ENCODE results near the gene CCDC141. TPM values are rescaled to one million over a fixed set of nuclear protein-coding genes. Genes with fewer than 3 reads are reported as not detected.

The CCDC141 gene
- total and polyA plus RNA-seq, 2 experiments from 2014 or later, result 11.7 to 13.4 TPM

GRCh38 chr2:178871536-178871935 is 178.4 kb downstream of the CCDC141 start:
- TF ChIP-seq JUNB (IDR thresholded peaks at IDR 0.05; ENCODE audit: unreplicated experiment), result no peak
- TF ChIP-seq EZH2phosphoT487 (IDR thresholded peaks at IDR 0.05; ENCODE audit: unreplicated experiment), result no peak
- TF ChIP-seq ZNF331 (CRISPR knock-in tag; IDR thresholded peaks at IDR 0.05; ENCODE audit: low read depth), result no peak
- TF ChIP-seq ZNF462 (CRISPR knock-in tag; IDR thresholded peaks at IDR 0.05), result no peak
- no peak for TF ChIP-seq CREB1 (CRISPR knock-in tag; IDR thresholded peaks at IDR 0.05; ENCODE audit: low read depth)
- no peak for TF ChIP-seq NANOG (IDR thresholded peaks at IDR 0.05; ENCODE audit: borderline replicate concordance)
- no peak for TF ChIP-seq REST (IDR thresholded peaks at IDR 0.05; ENCODE audit: unreplicated experiment)
- no peak for TF ChIP-seq POLR2AphosphoS5 (IDR thresholded peaks at IDR 0.05; ENCODE audit: low read depth)
- TF ChIP-seq EZH2 (IDR thresholded peaks at IDR 0.05; ENCODE audit: low read depth, unreplicated experiment), result no peak
- TF ChIP-seq STAT1 (IDR thresholded peaks at IDR 0.05; ENCODE audit: unreplicated experiment), result no peak
- Mint-ChIP-seq H3K4me3 (no peak overlapping the region), H3K27me3 (ENCODE audit: insufficient read depth, low read depth, poor library complexity) (no peaks in the 10 kb centered on the region), H3K27ac (no peak overlapping the region), H3K9me3 (no peaks in the 10 kb centered on the region), H3K4me1 (peaks cover 11% of the 10 kb centered on the region; the same call in 2 of the 3 replicates), H3K36me3 (ENCODE audit: low read depth) (no peaks in the 10 kb centered on the region)
- H3F3A ChIP-seq (replicated peaks; ENCODE audit: low read depth), result no peaks in the 10 kb centered on the region
- no peak overlapping the region for H2AFZ ChIP-seq
- H4K20me1 ChIP-seq (replicated peaks; ENCODE audit: insufficient read depth), result no peaks in the 10 kb centered on the region
- 0 out of 2 replicates have a peak, but pooled peaks cover 3% of the 10 kb centered on the region for H3K36me3 ChIP-seq (ENCODE audit: insufficient read depth)
- no peak for DNase-seq (ENCODE audit: low spot score)
- no peak overlapping the region for H3K4me2 ChIP-seq
- H3K27me3 ChIP-seq (ENCODE audit: insufficient read depth), result no peaks in the 10 kb centered on the region
- no peaks in the 10 kb centered on the region for H3K9me2 ChIP-seq (ENCODE audit: insufficient read depth)
- H3K4me1 ChIP-seq (ENCODE audit: insufficient read depth), result peaks cover 10% of the 10 kb centered on the region
- no peaks in the 10 kb centered on the region for H3K79me2 ChIP-seq (replicated peaks; ENCODE audit: insufficient read depth)
- ATAC-seq, result no peak
- no peak overlapping the region for H3K27ac ChIP-seq (ENCODE audit: low read depth)
- H3K4me3 ChIP-seq, result no peak overlapping the region

All from GM23338 (cell line).